HFFc6 (cell line): ENCODE results near the gene CAV1. TPM values are rescaled to one million over a fixed set of nuclear protein-coding genes. Genes with fewer than 3 reads are reported as not detected.

Source experiments
- DNase-seq: peaks from one replicate; pipeline ENCODE4 v3.0.0-alpha.2; 2018
- H3K27ac Mint-ChIP-seq: 2 replicates; pipeline ENCODE4 v1.8.0; 2020; ENCODE audit warnings: mild to moderate bottlenecking, mixed read lengths
- H3K27me3 Mint-ChIP-seq: 2 replicates; pipeline ENCODE4 v1.8.0; 2021; ENCODE audit warnings: mild to moderate bottlenecking, moderate library complexity, mixed read lengths; ENCODE audit not compliant: insufficient read depth
- H3K36me3 Mint-ChIP-seq: 2 replicates; pipeline ENCODE4 v1.8.0; 2021; ENCODE audit warnings: low read depth, mixed read lengths
- H3K4me1 Mint-ChIP-seq: 2 replicates; pipeline ENCODE4 v1.8.0; 2020; ENCODE audit warnings: low read depth, mixed read lengths
- H3K4me3 Mint-ChIP-seq: 2 replicates; pipeline ENCODE4 v1.8.0; 2020; ENCODE audit warnings: mild to moderate bottlenecking, moderate library complexity, mixed read lengths
- H3K9me3 Mint-ChIP-seq: 2 replicates; pipeline ENCODE4 v1.8.0; 2020; ENCODE audit warnings: mild to moderate bottlenecking, mixed read lengths
- total RNA-seq, 6 experiments: library from RNA; stranded (reverse); fragmentation: NEBNext Ultra II Directional; extraction: Animal tissue kit (Norgen Biotek cat#: 25700); gene quantifications; 2 replicates in 1 of 6; 3 replicates in 5 of 6; pipeline ENCODE4 v1.2.3, GENCODE V29; 2021
- TF ChIP-seq, protein P1 (sequence below): fragments of 200-600 bp; sonication (generic); IDR thresholded peaks from 2 replicates; pipeline ENCODE4 v1.5.0; 2021; ENCODE audit warnings: antibody characterized with exemption, mild to moderate bottlenecking

The CAV1 gene
- total RNA-seq, 6 experiments from 2014 or later = 938 to 1,171 (median 1,076) TPM

DNA sequence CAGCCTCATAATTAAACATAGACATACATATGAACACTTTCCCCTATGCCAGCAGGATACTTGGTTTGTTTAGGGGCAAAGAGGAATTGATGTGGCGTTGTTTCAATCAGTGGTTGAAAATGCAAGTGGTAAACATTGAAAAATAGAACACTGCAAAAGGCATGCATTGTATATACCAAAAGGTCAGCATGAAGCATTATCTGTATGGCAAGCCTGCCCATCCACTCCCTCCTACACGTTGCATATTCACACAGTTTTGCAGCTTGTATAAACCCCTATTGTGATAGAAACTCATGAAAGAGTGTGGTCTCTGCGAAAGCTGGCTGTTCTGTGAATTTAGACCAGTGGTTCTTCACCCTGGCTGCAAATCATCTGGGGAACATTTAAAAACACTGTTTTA is 17.1 kb downstream of the CAV1 start:
- Mint-ChIP-seq H3K4me1 (peaks cover 100% of the 10 kb centered on the region), H3K27ac (peak overlapping the region; percentile 80), H3K4me3 (peak overlapping the region; percentile 5; the same call in 1 of the 2 replicates), H3K9me3 (no peaks in the 10 kb centered on the region), H3K36me3 (peaks cover 89% of the 10 kb centered on the region), H3K27me3 (peaks cover 5% of the 10 kb centered on the region)
- TF ChIP-seq, protein P1, sequence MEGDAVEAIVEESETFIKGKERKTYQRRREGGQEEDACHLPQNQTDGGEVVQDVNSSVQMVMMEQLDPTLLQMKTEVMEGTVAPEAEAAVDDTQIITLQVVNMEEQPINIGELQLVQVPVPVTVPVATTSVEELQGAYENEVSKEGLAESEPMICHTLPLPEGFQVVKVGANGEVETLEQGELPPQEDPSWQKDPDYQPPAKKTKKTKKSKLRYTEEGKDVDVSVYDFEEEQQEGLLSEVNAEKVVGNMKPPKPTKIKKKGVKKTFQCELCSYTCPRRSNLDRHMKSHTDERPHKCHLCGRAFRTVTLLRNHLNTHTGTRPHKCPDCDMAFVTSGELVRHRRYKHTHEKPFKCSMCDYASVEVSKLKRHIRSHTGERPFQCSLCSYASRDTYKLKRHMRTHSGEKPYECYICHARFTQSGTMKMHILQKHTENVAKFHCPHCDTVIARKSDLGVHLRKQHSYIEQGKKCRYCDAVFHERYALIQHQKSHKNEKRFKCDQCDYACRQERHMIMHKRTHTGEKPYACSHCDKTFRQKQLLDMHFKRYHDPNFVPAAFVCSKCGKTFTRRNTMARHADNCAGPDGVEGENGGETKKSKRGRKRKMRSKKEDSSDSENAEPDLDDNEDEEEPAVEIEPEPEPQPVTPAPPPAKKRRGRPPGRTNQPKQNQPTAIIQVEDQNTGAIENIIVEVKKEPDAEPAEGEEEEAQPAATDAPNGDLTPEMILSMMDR = no peak
- DNase-seq = no peak

DNA sequence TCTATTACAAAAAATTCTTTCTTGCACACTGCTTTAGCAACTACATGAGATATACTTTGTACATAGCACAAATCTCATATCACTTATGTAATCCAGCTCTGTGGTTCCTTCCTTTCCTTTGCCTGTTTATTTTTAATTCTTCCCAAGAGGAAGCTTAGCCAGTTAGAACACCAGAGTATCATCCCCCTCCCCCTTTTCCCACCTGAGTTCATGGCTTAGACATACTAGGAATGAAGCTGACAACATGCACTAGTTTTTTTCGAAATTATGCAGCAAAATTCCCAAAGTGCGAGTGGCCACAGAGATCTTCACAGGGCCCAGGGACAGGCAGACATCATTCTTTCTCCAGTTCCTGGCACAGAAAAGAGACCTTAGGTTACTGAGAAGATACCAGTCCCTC is 17.8 kb downstream of the CAV1 start:
- H3K36me3 Mint-ChIP-seq = peaks cover 87% of the 10 kb centered on the region
- peaks cover 100% of the 10 kb centered on the region for H3K4me1 Mint-ChIP-seq
- peak overlapping the region; percentile 80 for H3K27ac Mint-ChIP-seq

DNA sequence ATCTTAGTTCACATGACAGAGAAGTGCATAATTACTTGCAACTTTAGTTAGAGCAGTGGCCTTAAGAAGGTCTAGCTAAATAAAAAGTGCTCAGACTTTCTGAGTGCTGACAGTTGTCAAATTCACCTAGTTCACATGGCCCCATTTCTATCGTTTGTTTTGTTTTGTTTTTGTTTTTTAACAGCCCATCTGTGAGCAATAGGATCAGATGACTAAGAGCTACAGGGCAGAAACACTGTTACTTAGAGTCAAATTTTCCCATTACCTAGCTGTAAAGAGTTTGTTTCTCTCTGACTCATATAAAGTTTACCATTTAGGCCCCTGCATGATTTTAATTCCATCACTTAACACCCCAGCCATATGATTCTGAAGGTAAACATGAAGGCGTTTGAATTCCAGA is 18.8 kb downstream of the CAV1 start:
- peaks cover 100% of the 10 kb centered on the region for H3K4me1 Mint-ChIP-seq
- peak overlapping the region; percentile 42 for H3K4me3 Mint-ChIP-seq
- peaks cover 8% of the 10 kb centered on the region for H3K27me3 Mint-ChIP-seq
- TF ChIP-seq, protein P1 = no peak
- no peaks in the 10 kb centered on the region for H3K9me3 Mint-ChIP-seq
- peak overlapping the region; percentile 80 for H3K27ac Mint-ChIP-seq
- DNase-seq = peak; percentile 78
- H3K36me3 Mint-ChIP-seq = peaks cover 87% of the 10 kb centered on the region

More for the DNA sequence above, 17.8 kb downstream of the CAV1 start:
- peaks cover 6% of the 10 kb centered on the region for H3K27me3 Mint-ChIP-seq
- peak; percentile 57 for DNase-seq
- no peaks in the 10 kb centered on the region for H3K9me3 Mint-ChIP-seq
- TF ChIP-seq, protein P1 = no peak
- H3K4me3 Mint-ChIP-seq = peak overlapping the region; percentile 58

DNA sequence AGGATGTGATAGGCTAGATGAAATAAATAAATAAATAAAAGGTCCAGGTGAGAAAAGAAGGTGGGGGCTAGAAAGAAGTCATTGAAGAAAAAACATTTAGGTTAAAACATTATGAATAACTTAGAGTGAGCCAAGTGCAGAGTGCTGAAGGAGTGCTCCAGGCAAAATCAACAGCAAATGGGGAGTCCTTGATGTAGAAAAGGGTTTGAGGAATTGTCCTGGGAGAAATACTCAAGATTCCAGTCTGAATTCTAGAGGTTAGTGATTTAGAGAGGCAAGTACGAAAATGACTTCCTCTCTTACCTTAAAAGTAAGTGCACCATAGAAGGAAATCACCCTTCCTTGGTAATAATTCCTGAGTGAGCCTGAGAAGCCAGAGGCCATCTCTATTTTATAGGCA is 19.7 kb downstream of the CAV1 start:
- Mint-ChIP-seq H3K4me3 (0 out of 2 replicates have a peak overlapping the region, but pooled peaks have one; percentile 42), H3K27me3 (peaks cover 8% of the 10 kb centered on the region), H3K9me3 (no peaks in the 10 kb centered on the region), H3K36me3 (peaks cover 84% of the 10 kb centered on the region), H3K27ac (peak overlapping the region; percentile 80), H3K4me1 (peaks cover 97% of the 10 kb centered on the region)
- TF ChIP-seq, protein P1 = no peak
- DNase-seq = no peak

DNA sequence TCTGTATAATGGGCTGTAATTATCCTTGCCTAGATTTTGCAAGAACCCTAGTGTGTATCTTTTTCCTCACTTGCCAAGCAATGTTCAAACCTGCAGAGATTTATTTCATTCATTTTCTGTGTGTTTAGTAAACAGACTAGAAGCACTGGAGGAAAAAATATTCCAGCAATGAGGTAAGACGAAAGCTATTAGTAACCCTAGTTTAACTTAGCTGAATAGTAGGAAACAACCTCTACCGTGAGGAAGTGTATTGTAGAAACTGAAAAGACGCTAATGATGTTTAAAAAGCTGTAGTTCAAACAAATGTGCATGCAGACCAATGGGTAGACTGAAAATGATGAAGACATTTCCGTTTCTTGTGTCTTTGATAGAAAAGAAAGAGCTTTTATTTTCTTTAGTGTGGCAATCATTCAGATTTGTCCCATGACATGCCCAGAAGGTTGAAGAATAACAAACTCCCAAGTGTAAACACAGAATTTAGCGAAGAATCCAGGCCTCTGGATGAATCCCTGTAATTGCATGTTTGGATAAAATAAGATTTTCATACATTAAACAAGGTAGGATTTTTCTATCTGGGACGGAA is 20.7 kb downstream of the CAV1 start:
- DNase-seq = peak; percentile 40
- H3K27me3 Mint-ChIP-seq = peaks cover 8% of the 10 kb centered on the region
- H3K4me1 Mint-ChIP-seq = peaks cover 96% of the 10 kb centered on the region
- H3K9me3 Mint-ChIP-seq = no peaks in the 10 kb centered on the region
- H3K27ac Mint-ChIP-seq = peak overlapping the region; percentile 80
- peak overlapping the region; percentile 63 for H3K4me3 Mint-ChIP-seq
- TF ChIP-seq, protein P1 = no peak
- H3K36me3 Mint-ChIP-seq = peaks cover 82% of the 10 kb centered on the region
